Immature natural killer cell (primary cell): ENCODE data around the gene GTF3A. TPM values are rescaled to one million over a fixed set of nuclear protein-coding genes. Genes with fewer than 3 reads are reported as not detected.
A peak's percentile ranks its signal among the peaks of the same experiment; 100 is the strongest.

Experiments used
- DNase-seq, 3 donors: peaks; one replicate each; pipeline ENCODE4 v3.0.0; 2022; ENCODE audit warnings: mixed read lengths in 1 of 3
- H3K27ac Mint-ChIP-seq, 6 donors: one replicate each; pipeline ENCODE4 v1.8.0; 2020; ENCODE audit warnings: mixed read lengths in 6 of 6, mild to moderate bottlenecking in 5 of 6, inconsistent platforms in 4 of 6, moderate library complexity in 3 of 6
- H3K27me3 Mint-ChIP-seq, 3 donors: one replicate each; pipeline ENCODE4 v1.8.0; 2020 to 2021; ENCODE audit warnings: low read depth in 3 of 3, mild to moderate bottlenecking in 3 of 3, mixed read lengths in 3 of 3, moderate library complexity in 3 of 3, inconsistent platforms in 1 of 3
- H3K36me3 Mint-ChIP-seq, 3 donors: one replicate each; pipeline ENCODE4 v1.8.0; 2020; ENCODE audit warnings: mixed read lengths in 3 of 3, inconsistent platforms in 2 of 3, mild to moderate bottlenecking in 2 of 3
- H3K4me1 Mint-ChIP-seq, 2 donors: one replicate each; pipeline ENCODE4 v1.8.0; 2020; ENCODE audit warnings: inconsistent platforms in 2 of 2, mild to moderate bottlenecking in 2 of 2, mixed read lengths in 2 of 2, moderate library complexity in 1 of 2
- H3K4me3 Mint-ChIP-seq, 5 donors: one replicate each; pipeline ENCODE4 v1.8.0; 2020; ENCODE audit warnings: mild to moderate bottlenecking in 5 of 5, mixed read lengths in 5 of 5, inconsistent platforms in 3 of 5, moderate library complexity in 3 of 5
- H3K9me3 Mint-ChIP-seq, 6 donors: one replicate each; pipeline ENCODE4 v1.8.0; 2020; ENCODE audit warnings: mild to moderate bottlenecking in 6 of 6, mixed read lengths in 6 of 6, inconsistent platforms in 4 of 6, moderate library complexity in 3 of 6
- polyA plus RNA-seq, 3 donors: library from polyadenylated mRNA; unstranded; fragments of 300-500 nt; fragmentation: Illumina TruSeq; gene quantifications; one replicate each; pipeline ENCODE4 v1.2.3, GENCODE V29; 2021

GTF3A gene
- polyA plus RNA-seq, 3 donors from 2014 or later, result 483 to 645 (median 583) TPM

GRCh38 chr13:27415116-27415515 is 9.3 kb upstream of the GTF3A start:
- DNase-seq, result no peak
- Mint-ChIP-seq H3K27me3 (peaks cover 0 to 8% (median 3%) of the 10 kb centered on the region in 3 donors), H3K9me3 (no peaks in the 10 kb centered on the region), H3K27ac (no peak overlapping the region), H3K4me3 (no peak overlapping the region), H3K4me1 (no peaks in the 10 kb centered on the region), H3K36me3 (peaks cover 0 to 4% (median 0%) of the 10 kb centered on the region in 3 donors)

GRCh38 chr13:27419328-27419727 is 5.1 kb upstream of the GTF3A start:
- H3K9me3 Mint-ChIP-seq, result no peaks in the 10 kb centered on the region

GRCh38 chr13:27421101-27421871 is 3.1 kb upstream of the GTF3A start:
- DNase-seq, result no peak
- Mint-ChIP-seq H3K27ac (peak overlapping the region in 3 of 6 donors; percentile 15 to 54 (median 32)), H3K4me3 (peak overlapping the region in 2 of 5 donors; percentile 14 to 38)

More at GRCh38 chr13:27419328-27419727, 5.1 kb upstream of the GTF3A start:
- Mint-ChIP-seq H3K27ac (no peak overlapping the region), H3K4me3 (no peak overlapping the region), H3K4me1 (peaks cover 6 to 12% of the 10 kb centered on the region in 2 donors), H3K27me3 (peaks cover 0 to 13% (median 10%) of the 10 kb centered on the region in 3 donors), H3K36me3 (peaks cover 0 to 3% (median 0%) of the 10 kb centered on the region in 3 donors)
- DNase-seq, result no peak

GRCh38 chr13:27423333-27423732 is 1.1 kb upstream of the GTF3A start:
- peaks cover 40 to 46% of the 10 kb centered on the region in 2 donors for H3K4me1 Mint-ChIP-seq
- H3K9me3 Mint-ChIP-seq, result no peaks in the 10 kb centered on the region
- no peak for DNase-seq
- peak overlapping the region; percentile 77 to 96 (median 92) for H3K27ac Mint-ChIP-seq
- peaks cover 3 to 26% (median 13%) of the 10 kb centered on the region in 3 donors for H3K27me3 Mint-ChIP-seq
- H3K4me3 Mint-ChIP-seq, result peak overlapping the region; percentile 76 to 93 (median 87)
- peaks cover 7 to 13% (median 8%) of the 10 kb centered on the region in 3 donors for H3K36me3 Mint-ChIP-seq

More at GRCh38 chr13:27421101-27421871, 3.1 kb upstream of the GTF3A start:
- no peaks in the 10 kb centered on the region for H3K36me3 Mint-ChIP-seq
- peaks cover 20 to 26% of the 10 kb centered on the region in 2 donors for H3K4me1 Mint-ChIP-seq
- H3K9me3 Mint-ChIP-seq, result no peaks in the 10 kb centered on the region
- peaks cover 3 to 26% (median 15%) of the 10 kb centered on the region in 3 donors for H3K27me3 Mint-ChIP-seq

GRCh38 chr13:27425158-27425917 is 919 bp downstream of the GTF3A start:
- Mint-ChIP-seq H3K27me3 (peaks cover 3 to 26% (median 13%) of the 10 kb centered on the region in 3 donors), H3K9me3 (no peaks in the 10 kb centered on the region), H3K36me3 (peaks cover 8 to 20% (median 8%) of the 10 kb centered on the region in 3 donors), H3K4me1 (peaks cover 45 to 51% of the 10 kb centered on the region in 2 donors), H3K4me3 (peak overlapping the region; percentile 86 to 98 (median 91)), H3K27ac (peak overlapping the region; percentile 95 to 96 (median 96))
- DNase-seq, result peak; percentile 9 to 17 (median 11)

GRCh38 chr13:27425918-27426630 is 1.7 kb downstream of the GTF3A start:
- peak overlapping the region; percentile 95 to 96 (median 96) for H3K27ac Mint-ChIP-seq
- H3K9me3 Mint-ChIP-seq, result no peaks in the 10 kb centered on the region
- peaks cover 52 to 57% of the 10 kb centered on the region in 2 donors for H3K4me1 Mint-ChIP-seq
- H3K36me3 Mint-ChIP-seq, result peaks cover 14 to 28% (median 15%) of the 10 kb centered on the region in 3 donors
- peak; percentile 77 to 79 (median 78) for DNase-seq
- peak overlapping the region; percentile 86 to 98 (median 91) for H3K4me3 Mint-ChIP-seq
- H3K27me3 Mint-ChIP-seq, result peaks cover 3 to 25% (median 13%) of the 10 kb centered on the region in 3 donors

GRCh38 chr13:27427641-27428040 is 3.2 kb downstream of the GTF3A start:
- peaks cover 17 to 41% (median 20%) of the 10 kb centered on the region in 3 donors for H3K36me3 Mint-ChIP-seq
- peaks cover 65 to 67% of the 10 kb centered on the region in 2 donors for H3K4me1 Mint-ChIP-seq
- DNase-seq, result no peak

GRCh38 chr13:27428160-27428559 is 3.7 kb downstream of the GTF3A start:
- peak overlapping the region; percentile 52 to 98 (median 91) for H3K4me3 Mint-ChIP-seq
- peaks cover 68 to 69% of the 10 kb centered on the region in 2 donors for H3K4me1 Mint-ChIP-seq
- peak overlapping the region; percentile 77 to 96 (median 96) for H3K27ac Mint-ChIP-seq
- H3K9me3 Mint-ChIP-seq, result no peaks in the 10 kb centered on the region
- H3K36me3 Mint-ChIP-seq, result peaks cover 18 to 45% (median 25%) of the 10 kb centered on the region in 3 donors
- no peak for DNase-seq
- H3K27me3 Mint-ChIP-seq, result peaks cover 3 to 23% (median 13%) of the 10 kb centered on the region in 3 donors

More at GRCh38 chr13:27427641-27428040, 3.2 kb downstream of the GTF3A start:
- H3K9me3 Mint-ChIP-seq, result no peaks in the 10 kb centered on the region
- H3K27ac Mint-ChIP-seq, result peak overlapping the region; percentile 95 to 96 (median 96)
- H3K27me3 Mint-ChIP-seq, result peaks cover 3 to 25% (median 13%) of the 10 kb centered on the region in 3 donors
- peak overlapping the region; percentile 86 to 98 (median 91) for H3K4me3 Mint-ChIP-seq

GRCh38 chr13:27432180-27432579 is 7.8 kb downstream of the GTF3A start:
- no peak for DNase-seq
- peak overlapping the region; percentile 48 to 82 (median 70) for H3K27ac Mint-ChIP-seq
- H3K4me3 Mint-ChIP-seq, result no peak overlapping the region
- peaks cover 34 to 52% of the 10 kb centered on the region in 2 donors for H3K4me1 Mint-ChIP-seq
- peaks cover 0 to 1% (median 0%) of the 10 kb centered on the region in 3 donors for H3K27me3 Mint-ChIP-seq
- no peaks in the 10 kb centered on the region for H3K9me3 Mint-ChIP-seq
- peaks cover 26 to 65% (median 47%) of the 10 kb centered on the region in 3 donors for H3K36me3 Mint-ChIP-seq

GRCh38 chr13:27432611-27433210 is 8.3 kb downstream of the GTF3A start:
- H3K36me3 Mint-ChIP-seq, result peaks cover 25 to 65% (median 47%) of the 10 kb centered on the region in 3 donors
- no peak overlapping the region for H3K4me3 Mint-ChIP-seq
- no peaks in the 10 kb centered on the region for H3K9me3 Mint-ChIP-seq

GRCh38 chr13:27437126-27437525 is 12.7 kb downstream of the GTF3A start:
- peaks cover 0 to 2% (median 0%) of the 10 kb centered on the region in 3 donors for H3K27me3 Mint-ChIP-seq
- H3K9me3 Mint-ChIP-seq, result no peaks in the 10 kb centered on the region
- H3K4me3 Mint-ChIP-seq, result no peak overlapping the region
- peak overlapping the region in 4 of 6 donors; percentile 40 to 61 (median 58) for H3K27ac Mint-ChIP-seq
- H3K4me1 Mint-ChIP-seq, result peaks cover 39 to 61% of the 10 kb centered on the region in 2 donors
- H3K36me3 Mint-ChIP-seq, result peaks cover 18 to 49% (median 38%) of the 10 kb centered on the region in 3 donors
- no peak for DNase-seq

More at GRCh38 chr13:27432611-27433210, 8.3 kb downstream of the GTF3A start:
- no peak for DNase-seq
- Mint-ChIP-seq H3K27me3 (peaks cover 0 to 1% (median 0%) of the 10 kb centered on the region in 3 donors), H3K4me1 (peaks cover 31 to 52% of the 10 kb centered on the region in 2 donors), H3K27ac (peak overlapping the region; percentile 48 to 82 (median 70))

GRCh38 chr13:27440408-27440807 is 16.0 kb downstream of the GTF3A start:
- H3K27me3 Mint-ChIP-seq, result peaks cover 0 to 2% (median 0%) of the 10 kb centered on the region in 3 donors
- peaks cover 40 to 60% of the 10 kb centered on the region in 2 donors for H3K4me1 Mint-ChIP-seq
- peaks cover 11 to 31% (median 18%) of the 10 kb centered on the region in 3 donors for H3K36me3 Mint-ChIP-seq
- H3K27ac Mint-ChIP-seq, result peak overlapping the region; percentile 33 to 86 (median 63)
- DNase-seq, result no peak
- H3K4me3 Mint-ChIP-seq, result peak overlapping the region; percentile 17 to 65 (median 42)
- H3K9me3 Mint-ChIP-seq, result no peaks in the 10 kb centered on the region
